Iris pigment epithelial cell (primary cell): ENCODE results near the gene SECISBP2L.

Source experiments
- DNase-seq: peaks from one replicate; pipeline ENCODE4 v3.0.0-alpha.2; 2011; ENCODE audit warnings: low read depth

Gene SECISBP2L

DNA sequence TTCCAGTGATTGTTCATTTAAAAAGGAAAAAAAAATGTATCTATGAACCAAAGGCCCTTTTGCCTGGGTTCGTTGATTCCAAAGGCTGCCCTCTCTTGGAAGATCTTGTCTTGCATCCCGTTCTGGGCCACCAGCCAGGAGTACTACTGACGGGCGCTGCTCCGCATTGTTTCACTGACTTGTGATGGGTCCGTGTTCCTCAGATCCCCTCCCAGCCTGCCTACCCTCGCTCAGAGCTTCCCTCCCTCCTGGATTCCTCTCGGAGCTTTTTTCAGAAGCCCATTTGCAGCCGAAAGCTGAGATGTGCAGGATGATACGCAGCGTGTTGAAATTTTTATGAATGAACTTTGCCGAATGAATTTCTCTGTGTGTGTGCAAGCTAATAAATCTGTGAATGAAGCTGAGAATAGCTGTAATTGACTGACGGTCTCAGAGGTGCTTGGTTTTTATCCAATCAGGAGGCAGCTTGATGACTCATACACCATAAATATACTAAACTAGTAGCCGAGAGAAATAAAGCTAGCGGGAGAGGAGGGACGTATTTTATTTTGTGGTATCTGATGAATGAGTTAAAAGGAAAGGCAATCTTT is 82.6 kb downstream of the SECISBP2L start, which contains the start of gene SHC4:
TSS of gene SHC4 (minus strand) at position 396 of the 590 bp plus-strand sequence. CDS start 904 bp downstream, outside the sequence.
- peak; percentile 87 for DNase-seq

DNA sequence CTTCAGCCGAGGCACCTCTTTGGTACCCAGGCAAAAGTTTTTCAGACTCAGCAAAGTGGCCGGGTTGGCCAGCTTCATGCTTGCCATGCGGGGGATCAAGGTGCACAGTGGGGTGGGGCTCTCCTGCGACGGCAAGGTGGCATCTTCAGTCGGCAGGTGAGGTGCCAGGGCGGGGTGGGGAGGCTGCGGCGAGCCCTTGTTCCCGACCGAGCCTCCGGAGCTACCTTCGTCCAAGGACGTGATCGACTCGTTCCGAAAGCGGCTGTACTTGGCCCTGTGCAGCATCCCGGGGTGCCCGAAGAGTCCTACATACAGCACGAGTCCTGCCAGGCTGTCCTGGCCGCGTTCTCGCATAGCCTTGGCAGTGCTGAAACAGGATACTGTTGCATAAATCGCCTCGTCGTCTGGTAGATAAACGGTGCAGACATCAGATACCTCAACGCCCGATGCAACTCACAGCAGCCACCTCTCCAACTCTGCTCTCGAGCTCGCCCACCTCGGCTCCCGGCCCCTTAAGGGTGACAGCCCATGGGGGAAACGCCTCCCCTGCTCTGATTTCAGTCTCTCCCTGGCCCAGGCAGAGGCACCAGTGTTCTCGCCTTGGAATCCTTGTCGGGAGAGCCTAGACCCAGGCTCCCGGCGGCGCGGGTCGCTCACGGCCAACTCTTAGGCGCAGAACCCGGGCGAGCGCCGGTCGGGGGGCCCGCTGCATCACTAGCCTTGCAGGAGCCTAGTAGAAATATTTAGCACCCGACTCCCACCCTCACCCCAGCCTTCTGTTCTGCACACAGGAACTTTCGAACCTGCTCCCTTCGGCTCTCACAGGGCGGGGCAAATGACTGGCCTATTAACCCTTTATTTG is 83.4 kb downstream of the SECISBP2L start:
- peak; percentile 67 for DNase-seq

DNA sequence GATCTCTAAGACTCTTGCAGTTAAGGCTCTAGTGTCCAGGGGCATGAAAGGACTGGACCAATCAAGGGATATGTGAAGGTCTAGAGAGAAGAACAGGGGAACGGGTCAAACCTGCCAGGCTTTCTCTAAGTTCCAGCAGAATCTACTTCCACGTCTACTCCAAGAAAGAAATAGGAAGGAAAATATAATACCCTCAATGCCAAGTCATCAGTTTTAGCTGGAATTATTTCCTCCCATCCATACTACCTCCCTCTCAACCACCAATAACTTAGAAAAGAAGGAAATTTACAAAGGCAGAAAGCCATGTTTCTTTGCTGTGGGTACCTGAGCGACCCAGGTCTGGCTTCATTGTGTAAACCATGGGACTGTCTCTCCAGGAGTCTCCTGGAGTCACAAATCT is 90.3 kb downstream of the SECISBP2L start:
- no peak for DNase-seq

DNA sequence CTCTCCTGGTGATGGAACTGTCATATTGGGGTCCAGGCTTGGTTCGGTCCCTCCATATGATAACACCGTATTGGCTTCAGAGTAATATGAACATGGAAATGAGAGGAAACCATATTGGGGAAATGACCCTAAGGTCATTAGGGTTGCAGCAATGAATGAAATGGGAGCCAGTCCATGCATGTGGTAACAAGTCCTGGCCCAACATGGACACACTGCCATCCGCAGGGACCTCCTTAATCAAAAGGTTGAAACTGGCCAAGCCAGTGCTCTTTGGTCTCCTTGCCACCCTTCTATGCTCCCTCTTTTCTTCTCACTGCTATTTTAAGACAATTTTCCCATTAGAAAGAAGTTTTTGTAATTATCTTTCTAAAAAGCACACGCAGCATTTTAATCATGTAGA is 90.9 kb downstream of the SECISBP2L start:
- no peak for DNase-seq

DNA sequence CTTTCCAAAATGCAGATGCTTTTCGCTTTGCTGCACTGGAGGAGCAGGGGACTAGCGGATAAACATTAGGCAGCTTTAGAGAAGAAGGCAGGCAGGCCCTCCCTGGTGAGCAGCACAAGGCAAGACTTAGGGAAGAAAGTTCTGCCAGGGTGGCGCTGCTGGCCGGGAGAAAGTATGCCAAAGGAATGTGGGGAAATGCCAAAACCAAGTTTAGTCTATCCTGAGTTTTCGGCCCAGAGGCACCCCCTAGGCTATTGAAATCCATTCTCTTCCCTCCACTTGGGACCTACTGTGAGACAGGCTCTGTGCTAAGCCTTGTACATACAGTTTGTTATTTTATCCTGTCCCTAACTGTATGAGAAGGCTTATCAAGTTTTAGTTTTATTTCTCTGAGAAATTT is 91.7 kb downstream of the SECISBP2L start:
- peak; percentile 11 for DNase-seq

DNA sequence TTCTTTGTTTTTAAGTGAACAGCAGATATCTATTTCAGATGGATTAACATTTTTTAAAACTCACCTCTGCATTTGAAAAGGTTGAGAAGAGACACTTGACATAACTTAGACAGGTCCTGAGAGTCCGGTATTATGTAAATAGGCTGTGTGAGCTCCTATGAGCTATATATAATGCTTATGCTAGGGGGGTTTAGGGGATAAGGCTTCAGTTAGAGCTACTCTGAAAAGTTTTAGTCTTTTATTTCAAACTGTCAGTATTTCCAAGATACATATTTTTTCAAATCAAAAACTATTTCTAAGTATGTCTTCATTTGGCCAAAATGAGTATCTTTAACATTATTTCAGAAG is 99.4 kb downstream of the SECISBP2L start:
- no peak for DNase-seq

DNA sequence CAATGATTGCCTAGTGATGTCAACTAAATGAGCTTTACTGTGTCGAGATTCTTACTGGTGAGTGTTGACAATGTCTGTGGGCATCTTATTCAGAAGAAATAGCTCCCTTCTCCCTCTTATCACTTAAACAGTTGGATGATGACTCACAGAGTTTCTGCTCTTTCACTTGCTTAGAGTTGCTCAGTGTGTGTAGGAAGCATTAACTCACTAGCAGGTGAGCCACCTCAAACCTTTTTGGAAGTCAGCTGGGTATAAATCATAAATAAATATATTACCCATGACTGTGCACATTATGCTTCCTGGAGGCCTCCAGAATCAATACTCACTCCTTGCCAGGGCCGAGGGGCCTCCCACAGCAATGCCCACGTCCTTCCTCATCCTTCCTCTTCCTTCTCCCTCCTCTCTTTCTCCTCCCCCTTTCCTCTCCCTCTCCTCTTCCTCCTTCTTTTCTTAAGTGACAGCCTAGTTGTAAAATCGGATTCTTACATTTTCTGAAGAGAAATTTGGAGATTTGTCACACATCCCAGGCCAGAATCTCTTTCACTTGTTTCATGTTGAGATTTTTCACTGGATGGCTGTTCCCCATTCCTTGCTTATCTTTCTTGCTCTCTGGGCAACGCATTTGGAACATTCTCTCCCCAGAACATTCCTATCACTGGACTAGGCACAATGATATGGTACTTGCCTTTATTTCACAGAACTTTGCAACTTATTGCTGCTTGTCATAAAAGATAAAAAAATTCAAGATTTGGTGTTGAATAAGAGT is 100.0 kb downstream of the SECISBP2L start:
- DNase-seq, result peak; percentile 79

DNA sequence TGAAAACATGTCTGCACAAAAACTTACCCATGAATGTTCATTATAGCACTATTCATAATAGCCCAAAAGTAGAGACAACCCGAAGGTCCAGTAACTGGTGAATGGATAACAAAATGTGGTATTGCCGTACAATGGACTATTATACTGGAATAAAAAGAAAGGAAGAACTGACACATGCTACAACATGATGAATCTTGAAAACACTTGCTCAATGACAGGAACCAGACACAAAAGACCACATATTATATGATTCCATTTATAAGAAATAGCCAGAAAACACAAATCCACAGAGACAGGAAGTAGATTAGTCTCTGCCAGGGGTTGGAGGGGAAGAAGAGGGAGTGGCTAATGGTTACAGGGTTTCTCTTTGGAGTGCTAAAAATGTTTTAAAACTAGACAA is 100.9 kb downstream of the SECISBP2L start:
- no peak for DNase-seq

DNA sequence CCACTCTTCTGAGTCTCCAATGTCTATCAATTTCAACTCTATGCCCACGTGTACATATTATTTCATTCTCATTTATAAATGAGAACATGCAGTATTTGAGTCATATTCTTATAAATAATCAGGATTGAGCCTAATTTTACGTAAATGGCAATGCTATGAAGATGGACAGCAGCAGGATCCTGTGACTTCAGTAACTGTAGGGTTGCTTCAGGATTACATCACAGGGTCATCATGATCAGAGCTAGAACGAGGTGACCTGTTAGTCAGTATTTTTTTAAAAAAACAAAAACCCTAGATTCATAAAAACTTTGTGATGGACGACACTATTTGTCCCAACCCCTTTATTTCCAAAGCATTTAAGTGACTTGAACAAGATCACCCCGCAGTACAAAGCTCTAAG is 104.3 kb downstream of the SECISBP2L start:
- DNase-seq, result no peak

DNA sequence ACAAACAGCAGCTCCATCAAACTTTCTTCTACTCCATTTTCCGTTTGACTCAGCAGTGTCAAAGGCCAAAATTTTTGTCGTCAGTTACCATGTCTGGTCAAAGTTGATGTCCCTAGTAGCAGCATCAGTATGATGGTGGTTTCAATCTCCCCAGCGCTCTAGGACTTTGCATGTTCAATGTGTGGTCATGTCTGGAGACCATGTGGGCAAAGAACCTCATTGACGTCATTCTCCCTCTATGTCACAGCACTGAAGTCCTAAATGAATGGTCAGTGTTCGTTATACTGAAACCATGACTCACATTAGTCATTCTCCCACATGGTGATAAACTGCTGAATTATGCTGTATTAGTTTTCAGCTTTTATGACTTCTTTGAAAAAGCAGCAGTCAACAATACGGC is 105.7 kb downstream of the SECISBP2L start:
- DNase-seq, result peak; percentile 99

DNA sequence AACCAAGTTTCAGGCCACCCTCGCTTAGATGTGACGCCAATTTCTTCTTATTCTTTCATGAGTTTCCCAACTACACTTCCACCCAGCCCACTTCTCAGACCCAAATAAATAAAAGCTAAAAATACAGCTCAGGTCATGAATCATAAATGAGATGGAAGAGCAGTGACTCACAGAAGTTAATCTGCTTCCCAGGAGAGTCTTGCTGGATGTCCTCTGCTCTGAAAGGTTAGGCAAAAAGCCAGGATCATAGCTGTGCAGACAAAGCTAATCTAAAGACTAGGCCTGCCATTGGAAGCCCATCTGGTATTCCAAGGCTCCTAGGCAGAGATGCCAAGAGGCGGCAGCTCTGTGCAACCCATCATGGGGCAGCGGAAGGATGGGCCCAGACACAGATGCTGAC is 106.6 kb downstream of the SECISBP2L start:
- DNase-seq, result peak; percentile 98
